HG02870 (cell line): Measurements from ENCODE around the gene TTLL5.
"Not testable (repeated sequence)": the region's sequence is repeated elsewhere in the genome, so short reads cannot be mapped to it uniquely, and the experiment has no call there.

Experiments
- ATAC-seq: cut with Tn5 transposase; IDR thresholded peaks from one replicate; pipeline ENCODE4 v1.9.1; 2021; ENCODE audit warnings: mild to moderate bottlenecking, moderate library complexity; ENCODE audit not compliant: unreplicated experiment

TTLL5 gene

DNA sequence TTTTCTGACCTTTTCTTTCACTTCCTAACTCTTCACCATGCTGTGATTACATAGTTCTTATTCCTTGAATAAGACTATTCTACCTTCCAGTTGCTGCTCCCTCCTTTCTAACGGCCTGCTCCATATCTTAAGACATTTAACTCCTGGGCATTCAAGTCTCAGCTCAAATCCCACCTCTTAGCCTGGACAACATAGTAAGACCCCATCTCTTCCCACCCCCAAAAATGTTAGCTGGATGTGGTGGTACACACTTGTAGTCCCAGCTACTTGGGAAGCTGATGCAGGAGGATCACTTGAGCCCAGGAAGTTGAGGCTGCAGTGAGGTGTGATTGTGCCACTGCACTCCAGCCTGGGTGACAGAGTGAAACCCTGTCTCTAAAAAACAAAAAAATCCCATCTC is 11.3 kb upstream of the TTLL5 start:
- no peak for ATAC-seq

DNA sequence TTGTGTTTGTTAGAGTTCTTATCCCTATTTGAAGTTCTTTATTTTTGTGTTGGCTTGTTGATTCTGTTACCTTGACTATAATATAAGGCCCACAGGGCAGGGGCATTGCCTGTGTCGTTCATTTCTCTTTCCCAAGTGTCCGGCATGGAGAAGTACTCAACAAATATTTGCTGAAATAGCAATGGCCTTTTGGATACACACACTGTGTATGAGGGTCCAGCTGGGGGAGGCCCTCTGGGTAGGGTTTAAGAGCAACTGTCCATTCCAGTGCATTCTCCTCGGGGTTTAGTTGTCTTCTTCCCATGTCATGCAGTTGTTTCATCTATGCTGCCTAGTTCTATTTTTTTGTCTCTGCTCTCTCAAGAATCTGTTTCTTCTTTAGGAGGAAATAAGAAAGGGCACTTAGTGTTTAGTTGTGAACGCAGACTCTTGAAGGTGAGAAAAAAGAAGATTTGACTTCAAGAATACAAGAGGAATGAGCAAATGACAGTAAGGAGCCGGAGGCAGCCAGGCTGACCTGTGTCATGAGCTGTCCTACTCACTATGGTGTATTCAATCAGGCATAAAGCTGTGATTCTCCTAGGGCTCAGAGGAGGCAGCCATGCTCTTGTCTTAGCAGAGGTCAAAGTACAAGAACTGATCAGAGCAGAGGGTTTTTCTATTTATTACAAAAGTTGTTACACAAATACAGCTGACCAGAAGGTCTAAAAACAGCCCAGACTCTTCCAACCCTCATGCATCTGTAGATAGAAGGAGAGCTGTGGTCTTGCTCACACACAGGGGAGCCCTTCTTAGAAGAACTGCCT is 10.6 kb upstream of the TTLL5 start:
- no peak for ATAC-seq

DNA sequence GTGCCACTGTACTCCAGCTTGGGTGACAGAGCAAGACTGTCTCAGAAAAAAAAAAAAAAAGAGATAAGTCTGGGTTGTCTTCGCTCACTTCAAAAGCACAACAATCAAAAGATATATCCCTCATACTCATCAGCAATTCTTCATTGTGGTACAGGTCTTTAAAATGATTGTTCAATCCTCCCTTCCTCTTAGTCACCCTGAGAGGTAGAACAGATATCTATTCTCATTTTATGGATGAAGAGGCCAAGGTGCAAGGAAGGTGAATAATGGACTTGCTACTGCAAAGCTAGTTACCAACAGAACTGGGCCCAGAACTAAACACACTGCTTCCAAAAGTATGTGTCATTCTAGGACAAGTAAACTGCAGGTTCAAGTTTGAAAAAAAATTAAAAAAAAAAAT is 7.5 kb upstream of the TTLL5 start:
- no peak for ATAC-seq

DNA sequence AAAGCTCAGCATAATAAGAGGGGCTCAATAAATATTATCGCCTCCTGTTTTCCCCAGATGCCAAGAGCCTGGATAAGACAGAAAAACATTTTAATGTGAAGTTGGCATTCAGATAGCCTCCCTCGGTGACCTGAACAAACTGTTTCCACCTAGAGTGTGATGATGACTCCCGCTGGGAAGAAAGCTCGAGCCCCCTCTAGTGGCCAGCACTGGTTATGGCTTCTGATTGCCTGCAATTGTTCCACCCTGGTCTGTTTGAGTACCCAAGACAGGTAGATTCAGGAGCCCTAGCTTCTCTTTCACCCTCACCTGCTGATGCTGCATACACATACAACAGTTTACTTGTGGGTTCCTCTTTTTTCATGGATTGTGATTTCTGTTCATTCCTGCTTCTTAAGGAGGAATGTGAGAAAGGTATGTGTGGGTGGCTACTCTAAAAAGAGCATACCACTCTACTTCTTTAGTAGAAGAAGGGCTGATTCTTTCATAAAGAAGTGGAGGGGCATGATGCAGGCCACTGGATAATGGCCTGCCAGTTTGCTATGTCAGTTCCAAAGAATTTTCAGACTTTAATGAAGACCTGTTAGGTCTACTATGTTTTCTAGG is 6.8 kb upstream of the TTLL5 start:
- ATAC-seq = peak; percentile 53

DNA sequence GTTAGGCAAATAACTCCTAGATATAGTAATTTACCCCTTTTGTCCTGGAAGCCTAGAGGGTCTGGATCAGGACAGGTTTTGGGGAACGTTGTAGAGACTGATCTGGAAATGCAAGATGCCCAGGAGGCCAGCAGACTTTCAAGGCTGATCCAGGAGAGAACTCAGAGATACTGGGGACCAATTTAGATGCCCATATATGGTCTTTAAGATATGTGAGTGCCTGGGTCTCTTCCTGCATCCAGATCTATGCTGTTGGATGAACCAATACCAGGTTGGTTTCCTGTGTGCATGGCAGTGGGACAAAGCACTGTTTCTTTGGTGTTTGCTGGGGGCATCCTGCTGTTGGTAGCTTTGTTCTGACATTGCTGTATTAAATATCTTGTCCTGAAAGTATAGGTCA is 5.8 kb upstream of the TTLL5 start:
- ATAC-seq = no peak

DNA sequence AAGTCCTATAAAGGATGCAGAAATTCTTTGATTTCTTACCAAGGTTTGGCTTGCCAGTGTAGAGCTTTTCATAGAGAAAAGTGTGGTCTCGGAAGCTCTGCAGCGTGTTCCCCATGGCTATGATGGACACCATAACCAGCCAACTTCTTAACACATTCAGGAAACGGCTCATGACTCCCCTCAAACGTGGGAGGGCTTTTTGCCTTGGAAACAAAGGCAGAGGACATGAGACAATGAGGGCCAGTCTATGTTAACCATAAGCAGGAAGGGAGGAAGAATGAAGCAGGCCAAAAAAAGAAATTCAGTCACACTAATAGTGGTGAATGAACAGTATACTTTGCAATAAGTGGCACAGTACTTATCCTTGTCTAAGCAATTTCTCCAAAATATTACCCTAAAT is 3.7 kb upstream of the TTLL5 start:
- no peak for ATAC-seq

DNA sequence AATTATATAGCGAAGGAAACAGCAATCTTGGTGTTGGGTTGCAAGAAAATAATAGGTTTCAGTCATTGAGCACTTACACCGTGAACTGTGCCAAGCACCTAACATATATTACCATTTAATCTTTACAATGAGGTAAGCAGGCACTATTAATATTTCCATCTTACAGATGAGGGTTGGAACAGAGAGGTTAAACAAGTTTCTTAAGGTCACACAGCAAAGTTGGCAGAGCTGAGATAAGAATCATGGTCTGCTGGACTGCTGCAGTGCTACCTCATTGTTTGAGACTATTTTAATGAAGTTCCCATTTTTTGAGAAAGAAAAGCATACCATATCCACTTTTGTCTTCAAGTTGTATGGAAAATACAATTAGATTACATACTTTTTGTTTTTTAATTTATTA is 2.1 kb upstream of the TTLL5 start:
- ATAC-seq = no peak

DNA sequence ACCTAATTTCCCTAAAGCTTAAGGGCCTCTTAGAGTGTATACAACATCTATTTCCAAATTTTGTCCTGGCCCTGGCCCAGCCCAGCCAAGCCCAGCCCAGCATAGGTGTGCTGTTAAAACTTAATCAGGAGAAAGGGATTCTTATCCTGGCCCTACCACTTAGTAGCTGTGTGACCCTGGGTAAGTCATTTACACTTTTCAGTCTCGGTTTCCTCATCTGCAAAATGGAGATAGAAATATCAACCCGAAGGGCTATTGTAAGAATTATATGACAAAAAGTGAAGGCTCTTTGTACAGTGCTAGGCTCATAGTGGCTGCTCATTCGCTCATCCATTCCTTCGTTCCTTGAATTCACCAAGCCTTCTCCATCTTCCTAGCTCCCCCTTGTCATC is 812 bp upstream of the TTLL5 start:
- ATAC-seq = no peak

DNA sequence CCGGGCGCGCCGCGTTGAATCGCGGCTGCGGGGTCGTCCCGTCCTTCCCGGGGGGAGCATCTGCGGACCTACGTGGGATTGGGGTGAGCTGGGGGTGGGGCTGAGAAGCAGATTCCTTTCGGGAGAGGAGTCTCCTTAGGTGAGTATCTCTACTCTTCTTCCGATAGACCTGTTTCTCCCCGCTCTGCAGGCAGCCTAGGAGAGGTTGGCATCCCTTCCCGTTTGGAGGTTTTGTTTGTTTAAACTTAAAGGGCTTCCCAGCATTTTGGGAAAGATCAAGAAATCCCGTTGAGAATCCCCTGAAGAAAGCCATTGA is 411 bp downstream of the TTLL5 start:
- no peak for ATAC-seq

DNA sequence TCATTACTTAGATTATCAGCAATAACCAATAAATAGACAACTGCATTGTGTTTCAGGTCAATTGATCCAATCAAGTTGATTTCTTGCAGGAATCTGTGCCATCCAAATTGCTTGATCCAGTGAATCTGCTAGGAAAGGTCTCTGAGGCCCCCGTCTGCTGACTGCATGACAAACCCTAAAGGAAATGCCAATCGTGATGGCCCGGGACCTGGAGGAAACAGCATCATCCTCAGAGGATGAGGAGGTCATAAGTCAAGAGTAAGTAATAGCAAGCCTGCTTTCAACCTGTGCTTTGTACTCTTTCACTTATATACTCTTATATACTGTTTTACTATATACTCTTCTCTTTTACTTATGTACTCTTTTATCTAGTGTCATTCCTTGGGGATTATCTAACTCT is 1.9 kb downstream of the TTLL5 start:
- ATAC-seq = no peak

DNA sequence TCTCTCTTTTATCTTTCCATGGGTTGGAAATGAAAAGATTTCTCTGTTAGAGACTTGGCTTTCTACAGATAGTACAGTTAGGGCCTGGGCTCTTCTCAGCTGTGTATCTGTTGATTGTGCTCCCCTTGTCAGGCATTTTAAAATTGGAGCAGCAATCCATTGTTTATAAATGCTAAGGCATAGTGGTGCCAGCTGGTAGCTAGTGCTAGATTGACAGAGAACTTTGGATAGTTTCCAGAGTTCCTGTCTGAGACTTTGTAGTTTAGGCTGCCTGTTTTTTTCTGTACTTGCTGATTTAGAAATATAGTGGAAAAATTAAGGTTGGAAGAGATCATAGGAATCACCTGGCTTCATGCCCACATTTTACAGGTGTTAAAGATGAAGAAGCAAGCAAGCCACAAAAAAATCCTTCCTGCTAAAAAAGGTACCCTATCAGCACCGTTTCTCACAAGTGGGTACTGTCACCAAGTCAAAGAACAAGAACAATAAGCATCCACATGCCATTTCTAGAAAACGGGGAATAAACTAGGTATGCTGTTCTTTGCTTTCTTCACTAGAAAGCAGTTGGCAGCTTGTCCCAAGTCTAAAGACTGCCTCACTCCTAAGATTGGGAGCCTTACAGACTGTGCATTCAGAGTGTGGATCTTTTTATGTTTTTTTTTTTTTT is 6.2 kb downstream of the TTLL5 start:
- no peak for ATAC-seq

DNA sequence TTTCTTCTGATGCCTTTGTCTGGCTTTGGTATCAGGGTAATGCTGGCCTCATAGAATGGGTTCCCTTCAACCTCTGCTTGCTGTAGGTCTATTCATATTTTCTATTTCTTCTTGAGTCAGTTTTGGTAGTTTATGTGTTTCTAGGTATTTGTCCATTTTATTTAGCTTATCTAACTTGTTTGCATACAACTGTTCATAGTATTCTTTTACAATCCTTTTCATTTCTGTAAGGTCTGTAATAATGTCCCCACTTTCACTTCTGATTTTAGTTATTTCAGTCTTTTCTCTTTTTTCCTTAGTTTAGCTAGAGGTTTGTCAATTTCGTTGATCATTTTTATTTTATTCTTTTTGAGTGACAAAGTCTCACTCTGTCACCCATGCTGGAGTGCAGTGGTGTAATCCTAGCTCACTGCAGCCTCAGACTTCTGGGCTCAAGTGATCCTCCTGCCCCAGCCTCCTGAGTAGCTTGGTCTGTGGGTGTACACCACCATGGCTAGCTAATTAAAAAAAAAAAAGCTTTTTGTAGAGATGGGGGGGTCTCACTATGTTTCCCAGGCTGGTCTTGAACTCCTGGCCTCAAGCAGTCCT is 11.7 kb downstream of the TTLL5 start:
- ATAC-seq = no peak

DNA sequence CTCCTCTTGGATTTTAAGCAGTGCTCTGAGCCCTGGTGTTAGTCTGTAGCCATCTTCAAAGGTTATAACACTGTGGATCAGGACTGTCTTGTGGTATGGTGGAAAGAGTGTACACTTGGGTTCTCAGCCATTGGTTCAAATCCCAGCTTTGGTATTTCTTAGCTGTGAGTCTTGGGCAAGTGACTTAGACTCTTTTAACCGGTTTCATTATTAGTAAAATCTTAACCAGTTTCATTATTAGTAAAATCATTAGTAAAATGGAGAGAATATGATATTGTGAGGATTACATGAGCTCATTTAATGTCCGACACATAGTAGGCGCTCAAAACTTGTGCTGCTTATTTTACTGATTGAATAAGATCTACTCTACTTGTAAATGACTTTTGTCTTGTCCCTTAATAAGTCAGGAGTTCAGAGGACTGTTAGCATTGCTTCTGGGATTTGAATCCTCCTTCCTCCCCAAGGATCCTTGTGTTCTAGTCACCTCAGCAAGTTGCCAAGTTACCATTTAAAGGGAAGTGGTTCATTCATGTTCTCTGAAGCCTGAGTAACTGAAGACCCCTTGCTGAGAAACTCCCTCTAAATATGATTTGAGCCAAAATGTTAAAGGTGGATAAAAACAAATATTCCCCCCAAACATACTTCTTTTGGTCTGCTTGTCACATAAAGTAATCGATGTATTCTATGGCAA is 12.4 kb downstream of the TTLL5 start:
- no peak for ATAC-seq

DNA sequence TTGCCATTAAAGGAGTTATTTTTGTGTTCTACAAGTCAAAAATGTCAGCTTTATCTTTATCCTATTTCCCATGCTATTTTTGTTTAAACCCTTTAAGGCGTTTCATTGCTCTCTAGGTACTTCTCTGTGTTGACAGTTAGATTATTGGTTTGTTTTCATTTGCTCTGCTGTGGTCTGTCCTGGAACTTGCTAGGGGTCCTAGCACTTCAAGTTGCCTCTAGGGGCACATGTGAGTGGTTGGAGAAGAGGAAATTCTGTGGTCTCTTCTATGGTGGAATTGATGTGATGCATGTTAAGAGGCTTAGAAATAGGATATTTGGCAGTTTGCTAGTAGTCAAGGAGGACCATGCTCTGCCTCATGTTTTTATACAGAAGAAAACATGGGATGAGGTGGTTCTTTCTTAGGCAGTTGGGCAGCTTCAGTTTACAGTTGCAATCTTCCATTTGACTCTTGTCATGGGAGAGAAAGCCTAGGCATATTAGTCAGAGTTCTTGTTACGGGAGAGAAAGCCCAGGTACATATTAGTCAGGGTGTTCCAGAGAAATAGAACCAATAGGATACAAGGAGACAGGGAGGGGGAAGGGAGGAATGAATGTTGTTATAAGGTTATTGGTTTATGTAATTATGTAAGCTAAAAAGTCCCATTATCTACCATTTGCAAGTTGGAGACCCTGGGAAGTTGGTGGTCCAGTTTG is 14.4 kb downstream of the TTLL5 start:
- no peak for ATAC-seq

DNA sequence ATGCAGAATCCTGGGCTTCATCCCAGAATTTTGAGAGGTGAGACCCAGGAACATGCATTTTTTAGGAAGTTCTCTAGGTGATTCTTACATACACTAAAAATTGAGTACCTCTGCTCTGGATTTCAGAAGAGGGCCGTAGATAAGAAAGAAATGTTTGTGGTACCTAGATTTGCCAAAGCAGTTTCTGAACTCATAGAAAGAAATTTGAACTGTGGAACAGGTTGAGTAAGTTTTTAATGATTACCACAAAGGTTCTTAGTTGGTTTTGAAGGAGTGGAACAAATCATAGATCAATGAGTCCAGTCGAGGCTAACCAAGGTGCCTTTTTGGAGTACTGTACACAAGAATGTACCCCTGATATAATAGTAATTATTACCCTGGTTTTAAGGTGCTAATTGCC is 24.9 kb downstream of the TTLL5 start:
- ATAC-seq = no peak

DNA sequence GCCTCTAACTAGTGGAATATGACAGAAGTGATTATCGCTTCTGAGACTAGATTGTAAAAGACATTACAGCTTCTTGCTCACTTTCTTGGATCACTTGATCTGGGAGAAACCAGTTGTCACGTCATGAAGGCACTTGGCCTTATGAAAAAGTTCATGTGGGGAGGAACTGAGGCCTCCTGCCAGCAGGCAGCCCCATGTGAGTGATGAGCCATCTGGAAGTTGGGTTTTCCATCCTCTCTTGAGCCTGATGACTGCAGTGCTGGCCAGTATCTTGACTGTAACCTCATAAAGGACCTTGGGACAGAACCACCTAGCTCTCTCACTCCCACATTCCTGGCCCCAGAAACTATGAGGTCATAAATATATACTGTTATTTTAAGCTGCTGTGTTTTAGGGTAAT is 28.0 kb downstream of the TTLL5 start:
- ATAC-seq = no peak

DNA sequence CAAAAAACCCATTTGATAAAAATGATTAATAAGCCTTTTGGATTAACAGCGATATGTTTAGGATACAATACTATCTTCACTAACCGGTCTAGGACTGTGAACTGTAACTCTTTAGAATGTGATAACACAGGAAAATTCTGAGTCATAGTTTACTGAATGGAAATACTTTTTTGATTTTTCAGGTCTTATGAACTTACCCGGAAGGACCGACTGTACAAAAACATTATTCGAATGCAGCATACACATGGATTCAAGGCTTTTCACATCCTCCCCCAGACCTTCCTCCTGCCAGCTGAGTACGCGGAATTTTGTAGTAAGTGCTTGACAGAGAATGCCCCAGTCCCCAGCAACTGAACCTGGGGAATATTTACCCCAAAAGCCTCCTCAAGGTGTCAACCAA is 29.0 kb downstream of the TTLL5 start:
- ATAC-seq = no peak

DNA sequence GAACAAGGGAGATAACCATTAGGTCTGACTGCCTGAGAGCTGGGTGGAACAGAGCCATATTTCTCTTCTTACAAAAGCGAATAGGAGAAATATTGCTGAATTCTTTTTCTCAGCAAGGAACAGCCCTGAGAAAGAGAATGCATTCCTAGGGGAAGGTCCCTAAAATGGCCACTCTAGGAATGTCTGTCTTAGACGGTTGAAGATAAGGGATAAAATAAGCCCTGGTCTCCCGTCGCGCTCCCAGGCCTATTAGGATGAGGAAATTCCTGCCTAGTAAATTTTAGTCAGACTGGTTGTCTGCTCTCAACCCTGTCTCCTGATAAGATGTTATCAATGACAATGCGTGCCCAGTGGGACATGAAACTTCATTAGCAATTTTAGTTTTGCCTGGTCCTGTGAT is 34.0 kb downstream of the TTLL5 start:
- not testable (repeated sequence) for ATAC-seq

DNA sequence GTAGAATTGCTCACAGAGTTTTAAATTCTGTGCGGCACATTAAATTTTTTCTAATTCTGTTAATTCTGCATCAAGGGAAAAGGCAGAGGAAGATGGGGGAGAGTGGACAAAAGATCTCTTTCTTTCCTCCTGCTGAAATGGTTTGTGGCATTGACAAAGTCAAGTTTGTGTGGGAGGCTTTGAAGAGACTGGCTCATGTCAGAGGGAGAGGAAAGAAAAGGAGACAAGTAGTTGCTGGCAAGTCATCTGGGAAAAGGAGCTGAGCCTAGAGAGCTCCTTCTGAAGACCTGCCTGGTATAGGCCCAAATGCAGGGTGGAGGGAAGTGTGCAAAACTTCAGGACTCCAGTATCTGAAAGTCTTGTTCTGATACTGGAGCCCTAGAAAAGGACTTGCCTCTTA is 36.3 kb downstream of the TTLL5 start:
- no peak for ATAC-seq

DNA sequence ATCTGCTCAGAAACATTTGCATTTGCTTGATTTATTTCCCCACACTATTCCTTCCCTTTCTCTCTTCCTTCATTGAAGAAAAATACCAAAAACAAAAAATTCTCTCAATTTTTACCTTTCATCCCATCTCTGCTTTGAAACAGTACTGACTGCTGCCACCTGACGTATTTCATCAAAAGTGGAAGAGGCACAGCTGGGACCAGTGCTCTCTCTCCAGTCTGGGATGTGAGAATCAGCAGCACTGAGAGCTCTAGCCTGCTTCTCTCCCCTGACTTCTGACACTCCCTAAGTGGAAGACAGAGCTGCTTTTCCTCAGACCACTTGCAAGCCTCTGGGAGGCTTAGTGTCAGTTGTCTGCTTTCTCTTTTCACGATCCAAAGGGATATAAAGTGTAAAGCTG is 36.9 kb downstream of the TTLL5 start:
- no peak for ATAC-seq

DNA sequence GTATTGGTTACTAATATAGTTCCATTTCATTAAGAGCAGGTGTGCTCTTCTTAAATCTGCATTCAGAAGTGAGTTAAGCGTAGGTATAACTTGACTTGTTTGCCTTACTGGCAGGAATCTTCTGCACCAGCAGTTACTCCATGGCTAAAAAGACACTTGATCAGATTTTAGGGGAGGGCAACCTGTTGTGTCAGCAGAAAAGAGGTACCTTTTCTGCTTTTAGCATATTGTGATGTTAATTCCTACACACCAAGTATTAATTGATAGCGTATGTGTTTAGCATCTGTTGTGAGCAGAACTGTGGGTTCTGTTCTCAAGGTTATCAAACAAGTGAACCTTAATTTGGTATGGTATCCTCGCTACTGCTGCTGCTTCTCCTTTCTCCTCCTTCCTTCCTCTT is 38.3 kb downstream of the TTLL5 start:
- no peak for ATAC-seq
